ENCODE measurements around the gene TPPP3.

The TPPP3 gene

DNA sequence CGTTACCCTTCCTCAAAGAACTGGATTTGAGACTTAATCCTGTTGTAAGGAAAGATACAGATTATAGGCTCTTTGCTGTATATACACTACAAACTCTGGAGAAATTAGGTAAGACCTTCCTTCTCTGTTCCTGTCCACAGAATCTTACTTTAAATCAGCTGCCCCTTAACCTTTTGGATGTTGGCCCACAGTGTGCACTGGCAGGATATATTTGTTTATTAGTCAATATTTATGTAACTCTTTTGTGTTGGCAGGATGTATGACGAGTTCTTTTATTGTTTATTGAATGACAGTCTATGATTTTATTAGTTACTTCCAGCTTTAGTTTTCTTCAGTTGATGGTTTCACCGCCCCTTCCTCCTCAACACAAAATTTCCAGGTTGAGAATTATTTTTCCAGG, 47.0 kb downstream of the TPPP3 start:
- no peak for DNase-seq (ENCODE audit: low read depth, low spot score)

DNA sequence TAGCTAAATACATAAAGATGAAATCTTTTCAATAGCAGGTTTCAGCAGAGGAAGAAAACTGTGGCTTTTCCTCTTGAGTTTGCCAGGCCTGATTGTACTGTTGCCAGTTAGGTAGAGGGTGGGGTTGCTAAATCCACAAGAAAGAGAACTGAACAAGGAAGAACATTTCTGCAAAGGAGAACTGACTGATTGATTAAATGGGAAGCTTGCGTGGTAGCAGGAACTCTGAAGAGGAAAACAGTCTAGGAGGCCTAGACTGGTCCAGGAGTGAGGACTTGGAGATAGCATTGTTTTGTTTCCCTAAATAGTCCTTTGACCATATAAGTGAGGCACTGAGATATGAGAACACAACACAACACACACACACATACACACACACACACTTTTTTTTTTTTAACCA, 47.9 kb downstream of the TPPP3 start:
- no peak for DNase-seq (ENCODE audit: low read depth, low spot score)

DNA sequence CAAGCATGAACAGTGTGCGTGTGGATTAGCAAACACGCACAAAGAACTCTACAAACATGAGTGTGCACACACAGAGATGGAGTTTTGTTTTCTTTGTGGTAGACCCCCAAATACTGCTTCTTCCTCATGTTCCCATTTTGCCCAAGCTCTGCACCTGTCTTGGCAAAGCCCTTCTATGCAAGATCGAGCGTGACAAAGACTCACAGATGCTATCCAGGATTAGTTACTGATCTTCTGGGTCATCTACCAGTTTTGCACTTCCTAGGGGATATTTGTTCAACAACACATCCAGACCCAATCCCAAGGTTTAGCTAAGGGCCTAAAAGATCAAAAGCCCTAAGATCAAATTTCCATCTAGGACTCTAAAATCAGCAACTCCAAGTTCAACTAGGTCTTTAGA, 50.7 kb downstream of the TPPP3 start:
- no peak for DNase-seq (ENCODE audit: low read depth, low spot score)

GRCh38 chr16:67341250-67341649, 52.0 kb downstream of the TPPP3 start:
- no peak for DNase-seq (ENCODE audit: low read depth, low spot score)

Data from activated naive CD8-positive, alpha-beta T cell treated with anti-CD3 and anti-CD28 coated beads, Interleukin-2, amount 50 U/mL, for 16 hours (primary cell).